ENCODE measurements around the gene SLC9A9.

DNA sequence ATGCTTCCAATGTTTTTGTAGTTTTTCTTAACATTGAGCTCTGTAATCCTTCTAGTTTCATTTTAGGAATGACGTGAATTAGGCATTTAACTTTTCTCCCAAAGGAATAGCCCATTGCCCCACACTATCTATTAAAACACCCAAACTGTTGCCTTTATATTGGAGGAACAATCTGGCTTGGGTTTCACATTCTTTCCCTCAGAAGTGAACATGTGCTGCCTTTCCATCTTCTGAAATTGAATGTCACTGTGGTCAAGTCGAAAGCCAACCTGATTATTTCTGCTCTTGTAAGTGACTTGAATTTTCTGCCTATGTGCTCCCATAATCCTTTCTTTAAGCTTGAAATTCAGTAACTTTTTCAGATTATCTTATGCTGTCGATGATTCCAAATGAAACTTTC, 214.5 kb downstream of the SLC9A9 start:
- TF ChIP-seq, protein P1, sequence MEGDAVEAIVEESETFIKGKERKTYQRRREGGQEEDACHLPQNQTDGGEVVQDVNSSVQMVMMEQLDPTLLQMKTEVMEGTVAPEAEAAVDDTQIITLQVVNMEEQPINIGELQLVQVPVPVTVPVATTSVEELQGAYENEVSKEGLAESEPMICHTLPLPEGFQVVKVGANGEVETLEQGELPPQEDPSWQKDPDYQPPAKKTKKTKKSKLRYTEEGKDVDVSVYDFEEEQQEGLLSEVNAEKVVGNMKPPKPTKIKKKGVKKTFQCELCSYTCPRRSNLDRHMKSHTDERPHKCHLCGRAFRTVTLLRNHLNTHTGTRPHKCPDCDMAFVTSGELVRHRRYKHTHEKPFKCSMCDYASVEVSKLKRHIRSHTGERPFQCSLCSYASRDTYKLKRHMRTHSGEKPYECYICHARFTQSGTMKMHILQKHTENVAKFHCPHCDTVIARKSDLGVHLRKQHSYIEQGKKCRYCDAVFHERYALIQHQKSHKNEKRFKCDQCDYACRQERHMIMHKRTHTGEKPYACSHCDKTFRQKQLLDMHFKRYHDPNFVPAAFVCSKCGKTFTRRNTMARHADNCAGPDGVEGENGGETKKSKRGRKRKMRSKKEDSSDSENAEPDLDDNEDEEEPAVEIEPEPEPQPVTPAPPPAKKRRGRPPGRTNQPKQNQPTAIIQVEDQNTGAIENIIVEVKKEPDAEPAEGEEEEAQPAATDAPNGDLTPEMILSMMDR (IDR thresholded peaks at IDR 0.05) = no peak
- TF ChIP-seq POLR2A (IDR thresholded peaks at IDR 0.05) = no peak
